Activated naive CD8-positive, alpha-beta T cell treated with anti-CD3 and anti-CD28 coated beads, Interleukin-2, amount 50 U/mL, for 24 hours (primary cell): ENCODE measurements around the gene C14orf119.

Experiments
- ATAC-seq: fragments of 150-1000 bp; cut with Tn5 transposase; one replicate; pipeline ENCODE4 v1.10.0; 2021
- DNase-seq: peaks from one replicate; pipeline ENCODE4 v3.0.0; 2021
- H3K27ac Mint-ChIP-seq: one replicate; pipeline ENCODE4 v1.8.0; 2021; ENCODE audit warnings: mild to moderate bottlenecking, mixed read lengths
- H3K27me3 Mint-ChIP-seq: one replicate; pipeline ENCODE4 v1.8.0; 2021; ENCODE audit warnings: mixed read lengths
- H3K36me3 Mint-ChIP-seq: one replicate; pipeline ENCODE4 v1.8.0; 2021; ENCODE audit warnings: low read depth, mixed read lengths
- H3K4me1 Mint-ChIP-seq: one replicate; pipeline ENCODE4 v1.8.0; 2021; ENCODE audit warnings: mixed read lengths
- H3K4me3 Mint-ChIP-seq: one replicate; pipeline ENCODE4 v1.8.0; 2021; ENCODE audit warnings: mild to moderate bottlenecking, moderate library complexity, mixed read lengths
- H3K9me3 Mint-ChIP-seq: one replicate; pipeline ENCODE4 v1.8.0; 2021; ENCODE audit warnings: mixed read lengths

The C14orf119 gene

GRCh38 chr14:23129759-23130316 lies 34.5 kb downstream of the C14orf119 start:
- H3K4me3 Mint-ChIP-seq, result no peak overlapping the region
- no peak for ATAC-seq
- H3K9me3 Mint-ChIP-seq, result no peaks in the 10 kb centered on the region

GRCh38 chr14:23130871-23131270 lies 35.6 kb downstream of the C14orf119 start:
- ATAC-seq (no peak), DNase-seq (no peak)
- Mint-ChIP-seq H3K4me1 (no peaks in the 10 kb centered on the region), H3K36me3 (no peaks in the 10 kb centered on the region), H3K27me3 (no peaks in the 10 kb centered on the region), H3K9me3 (no peaks in the 10 kb centered on the region), H3K4me3 (no peak overlapping the region), H3K27ac (no peak overlapping the region)

More at GRCh38 chr14:23129759-23130316, 34.5 kb downstream of the C14orf119 start:
- H3K4me1 Mint-ChIP-seq, result no peaks in the 10 kb centered on the region
- no peaks in the 10 kb centered on the region for H3K36me3 Mint-ChIP-seq
- no peak for DNase-seq
- H3K27me3 Mint-ChIP-seq, result no peaks in the 10 kb centered on the region
- H3K27ac Mint-ChIP-seq, result no peak overlapping the region

GRCh38 chr14:23131482-23131881 lies 36.2 kb downstream of the C14orf119 start:
- H3K4me3 Mint-ChIP-seq, result no peak overlapping the region
- DNase-seq, result no peak
- H3K9me3 Mint-ChIP-seq, result no peaks in the 10 kb centered on the region
- no peaks in the 10 kb centered on the region for H3K27me3 Mint-ChIP-seq
- H3K36me3 Mint-ChIP-seq, result no peaks in the 10 kb centered on the region
- no peaks in the 10 kb centered on the region for H3K4me1 Mint-ChIP-seq
- H3K27ac Mint-ChIP-seq, result no peak overlapping the region
- peak; percentile 24 for ATAC-seq

GRCh38 chr14:23132970-23133369 lies 37.7 kb downstream of the C14orf119 start:
- DNase-seq (no peak), ATAC-seq (no peak)
- Mint-ChIP-seq H3K27ac (no peak overlapping the region), H3K4me3 (no peak overlapping the region), H3K9me3 (no peaks in the 10 kb centered on the region), H3K4me1 (no peaks in the 10 kb centered on the region), H3K27me3 (no peaks in the 10 kb centered on the region), H3K36me3 (no peaks in the 10 kb centered on the region)

- H3K27ac Mint-ChIP-seq, result no peak overlapping the region
- no peak overlapping the region for H3K4me3 Mint-ChIP-seq
- DNase-seq (no peak), ATAC-seq (no peak)
- H3K36me3 Mint-ChIP-seq, result no peaks in the 10 kb centered on the region
- H3K4me1 Mint-ChIP-seq, result no peaks in the 10 kb centered on the region
- H3K9me3 Mint-ChIP-seq, result no peaks in the 10 kb centered on the region
- H3K27me3 Mint-ChIP-seq, result no peaks in the 10 kb centered on the region
These were observed 41.3 kb downstream of the C14orf119 start for GRCh38 chr14:23136566-23137133.

GRCh38 chr14:23137192-23137812 lies 42.0 kb downstream of the C14orf119 start:
- no peak for DNase-seq
- Mint-ChIP-seq H3K4me1 (no peaks in the 10 kb centered on the region), H3K4me3 (no peak overlapping the region), H3K36me3 (no peaks in the 10 kb centered on the region), H3K27ac (no peak overlapping the region), H3K9me3 (no peaks in the 10 kb centered on the region), H3K27me3 (no peaks in the 10 kb centered on the region)
- ATAC-seq, result no peak

GRCh38 chr14:23137813-23138535 lies 42.7 kb downstream of the C14orf119 start:
- no peaks in the 10 kb centered on the region for H3K36me3 Mint-ChIP-seq
- no peak overlapping the region for H3K27ac Mint-ChIP-seq
- H3K4me3 Mint-ChIP-seq, result no peak overlapping the region
- H3K4me1 Mint-ChIP-seq, result no peaks in the 10 kb centered on the region
- DNase-seq (no peak), ATAC-seq (no peak)
- H3K9me3 Mint-ChIP-seq, result no peaks in the 10 kb centered on the region
- no peaks in the 10 kb centered on the region for H3K27me3 Mint-ChIP-seq

GRCh38 chr14:23139874-23140273 lies 44.6 kb downstream of the C14orf119 start:
- H3K27me3 Mint-ChIP-seq, result no peaks in the 10 kb centered on the region
- no peaks in the 10 kb centered on the region for H3K9me3 Mint-ChIP-seq
- DNase-seq (no peak), ATAC-seq (no peak)
- no peak overlapping the region for H3K27ac Mint-ChIP-seq
- no peaks in the 10 kb centered on the region for H3K4me1 Mint-ChIP-seq
- H3K4me3 Mint-ChIP-seq, result no peak overlapping the region
- H3K36me3 Mint-ChIP-seq, result no peaks in the 10 kb centered on the region

- Mint-ChIP-seq H3K27me3 (no peaks in the 10 kb centered on the region), H3K4me1 (no peaks in the 10 kb centered on the region), H3K36me3 (no peaks in the 10 kb centered on the region), H3K27ac (no peak overlapping the region), H3K4me3 (no peak overlapping the region), H3K9me3 (no peaks in the 10 kb centered on the region)
- ATAC-seq (no peak), DNase-seq (no peak)
These were observed 45.1 kb downstream of the C14orf119 start for GRCh38 chr14:23140371-23140770.

GRCh38 chr14:23141706-23142444 lies 46.6 kb downstream of the C14orf119 start:
- Mint-ChIP-seq H3K4me3 (no peak overlapping the region), H3K36me3 (no peaks in the 10 kb centered on the region), H3K4me1 (peaks cover 1% of the 10 kb centered on the region), H3K27ac (no peak overlapping the region), H3K9me3 (no peaks in the 10 kb centered on the region), H3K27me3 (no peaks in the 10 kb centered on the region)
- DNase-seq (no peak), ATAC-seq (no peak)

- Mint-ChIP-seq H3K36me3 (no peaks in the 10 kb centered on the region), H3K9me3 (no peaks in the 10 kb centered on the region), H3K4me1 (peaks cover 1% of the 10 kb centered on the region), H3K27me3 (no peaks in the 10 kb centered on the region), H3K27ac (no peak overlapping the region), H3K4me3 (no peak overlapping the region)
- DNase-seq (no peak), ATAC-seq (no peak)
These were observed 47.5 kb downstream of the C14orf119 start for GRCh38 chr14:23142826-23143225.

- no peak for DNase-seq
- Mint-ChIP-seq H3K9me3 (no peaks in the 10 kb centered on the region), H3K4me3 (no peak overlapping the region), H3K4me1 (peaks cover 1% of the 10 kb centered on the region), H3K36me3 (no peaks in the 10 kb centered on the region), H3K27ac (no peak overlapping the region), H3K27me3 (no peaks in the 10 kb centered on the region)
- ATAC-seq, result no peak
These were observed 48.6 kb downstream of the C14orf119 start for GRCh38 chr14:23143911-23144310.

- H3K36me3 Mint-ChIP-seq, result no peaks in the 10 kb centered on the region
- H3K27me3 Mint-ChIP-seq, result no peaks in the 10 kb centered on the region
- H3K4me1 Mint-ChIP-seq, result peaks cover 1% of the 10 kb centered on the region
- no peaks in the 10 kb centered on the region for H3K9me3 Mint-ChIP-seq
- DNase-seq (no peak), ATAC-seq (no peak)
- H3K4me3 Mint-ChIP-seq, result no peak overlapping the region
- H3K27ac Mint-ChIP-seq, result no peak overlapping the region
These were observed 50.6 kb downstream of the C14orf119 start for GRCh38 chr14:23145794-23146350.

GRCh38 chr14:23146351-23146910 lies 51.1 kb downstream of the C14orf119 start:
- DNase-seq (no peak), ATAC-seq (peak; percentile 85)
- no peaks in the 10 kb centered on the region for H3K27me3 Mint-ChIP-seq
- H3K9me3 Mint-ChIP-seq, result no peaks in the 10 kb centered on the region
- no peaks in the 10 kb centered on the region for H3K36me3 Mint-ChIP-seq
- peaks cover 1% of the 10 kb centered on the region for H3K4me1 Mint-ChIP-seq
- no peak overlapping the region for H3K4me3 Mint-ChIP-seq
- no peak overlapping the region for H3K27ac Mint-ChIP-seq
